ENCODE measurements around the gene BBS2.
"Not testable (repeated sequence)": the region's sequence is repeated elsewhere in the genome, so short reads cannot be mapped to it uniquely, and the experiment has no call there.

BBS2 gene

DNA sequence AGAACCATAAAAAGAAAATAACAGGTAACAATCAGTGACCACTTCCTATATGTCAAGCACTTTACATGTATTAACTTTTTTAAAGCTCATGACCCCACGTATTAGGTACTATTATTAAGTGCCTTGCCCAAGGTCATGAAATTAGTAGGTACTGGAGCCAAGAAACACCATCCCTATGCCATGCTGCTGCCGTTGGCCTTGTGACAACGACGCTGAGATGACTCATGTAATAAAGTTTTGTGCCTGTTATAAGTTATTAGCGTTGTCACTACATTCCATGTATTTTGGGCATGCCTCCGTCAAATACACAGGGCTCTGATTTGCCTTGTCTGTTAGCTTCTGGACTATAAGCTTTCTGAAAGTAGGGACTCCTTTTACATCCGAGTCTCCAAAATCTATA is 1.4 kb downstream of the BBS2 start:
- no peak for DNase-seq

DNA sequence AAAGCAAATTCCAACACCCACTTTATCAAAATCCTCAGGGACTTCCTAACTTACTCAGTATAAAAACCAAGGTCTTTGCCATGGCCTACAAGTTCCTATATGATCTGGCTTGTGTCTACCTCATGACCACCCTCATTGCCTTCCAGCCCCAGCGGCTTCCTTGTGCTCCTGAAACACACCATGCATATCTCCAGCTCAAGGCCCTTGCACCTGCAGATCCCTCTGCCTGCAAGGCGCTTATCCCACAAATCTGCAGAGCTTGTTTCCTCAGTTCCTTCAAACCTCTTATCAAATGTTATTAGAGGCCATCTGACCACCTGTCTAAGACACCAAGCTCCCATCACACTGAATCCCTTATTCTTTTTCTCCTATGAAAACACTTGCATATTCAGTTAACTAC is 2.6 kb downstream of the BBS2 start:
- no peak for DNase-seq

DNA sequence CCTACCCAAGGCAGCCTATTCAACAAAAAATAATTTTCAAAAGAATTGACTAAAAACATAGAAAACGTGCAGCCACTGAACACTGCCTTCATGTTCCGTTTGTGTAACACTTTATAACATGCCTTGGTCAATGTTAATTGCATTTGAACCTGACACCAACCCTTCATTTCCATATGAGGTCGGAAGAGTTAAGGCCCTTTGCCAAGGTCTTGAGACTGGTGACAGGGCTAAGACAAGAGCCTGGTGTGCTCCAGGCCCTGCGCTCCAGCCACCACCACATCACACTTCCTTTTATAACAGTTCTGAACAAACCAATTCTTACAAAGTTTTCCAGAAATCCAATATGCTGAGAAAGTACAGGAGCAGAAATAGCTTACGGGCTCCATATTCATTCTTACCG is 4.2 kb downstream of the BBS2 start:
- DNase-seq: no peak

DNA sequence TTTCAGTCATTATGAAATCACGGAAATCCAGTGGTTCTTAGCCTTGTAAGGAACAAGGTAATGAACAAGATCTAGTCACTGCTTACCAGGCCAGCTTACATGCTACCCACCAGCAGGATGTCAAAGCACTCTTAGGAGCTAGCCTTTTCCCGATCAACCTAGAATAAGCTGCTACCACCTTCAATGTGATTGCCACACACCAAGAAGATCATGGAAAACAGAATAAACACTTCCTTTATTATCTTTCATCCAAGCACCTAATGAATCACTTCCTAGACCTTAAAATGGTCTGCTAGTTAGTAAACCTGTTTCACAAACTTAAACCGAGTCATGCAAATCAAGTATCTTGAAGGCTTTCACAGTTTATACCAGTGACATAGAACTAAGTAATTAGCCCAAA is 5.0 kb downstream of the BBS2 start:
- no peak for DNase-seq

DNA sequence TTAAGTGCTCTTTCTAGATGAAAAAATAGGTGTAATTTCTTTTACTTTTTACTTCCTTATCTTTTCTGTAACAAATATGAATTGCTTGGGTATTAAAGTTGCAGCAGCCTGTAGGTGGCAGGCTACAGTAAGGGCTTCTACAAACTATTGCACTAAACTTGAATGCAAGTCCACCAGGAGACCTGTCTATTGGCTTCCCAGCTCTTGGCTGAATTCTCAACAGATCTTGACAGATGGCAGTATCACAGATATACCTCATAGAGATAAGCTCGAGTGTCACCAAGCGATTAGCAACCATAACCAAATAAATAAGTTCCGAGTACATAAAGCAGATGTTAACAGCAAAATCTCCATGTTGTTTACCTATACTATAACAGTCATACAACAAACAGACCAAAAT is 5.9 kb downstream of the BBS2 start:
- peak; percentile 42 for DNase-seq

DNA sequence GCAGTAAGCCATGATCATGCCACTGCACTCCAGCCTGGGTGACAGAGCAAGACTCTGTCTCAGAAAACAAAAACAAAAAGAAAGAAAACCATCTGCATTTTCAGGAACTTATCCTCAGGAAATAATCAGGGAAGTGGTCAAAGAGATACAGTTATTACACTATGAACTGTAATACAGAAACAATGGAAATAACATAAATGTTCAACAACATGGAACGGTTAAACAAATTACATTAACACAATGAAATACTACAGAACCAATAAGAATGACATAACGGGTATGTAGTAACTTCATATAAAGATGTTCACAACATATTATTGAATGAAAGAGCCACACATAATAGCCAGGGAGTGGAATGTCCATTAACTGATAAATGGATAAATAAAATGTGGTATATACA is 6.7 kb downstream of the BBS2 start:
- no peak for DNase-seq

DNA sequence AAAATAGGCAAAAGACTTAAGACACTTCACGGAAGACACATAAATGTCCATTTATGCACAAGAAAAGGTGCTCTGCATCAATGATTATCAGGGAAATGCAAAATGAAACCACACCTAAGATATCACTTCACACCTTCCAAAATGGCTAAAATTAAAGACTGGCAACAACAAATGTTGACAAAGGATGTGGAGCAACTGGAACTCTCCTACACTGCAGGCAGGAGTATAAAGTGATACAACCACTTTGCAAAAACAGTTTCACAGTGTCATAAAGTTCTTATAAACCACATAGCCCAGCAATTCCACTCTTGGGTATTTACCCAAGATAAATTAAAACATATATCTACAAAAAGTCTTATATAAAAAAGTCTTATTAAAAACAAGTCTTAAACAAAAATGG is 7.8 kb downstream of the BBS2 start:
- no peak for DNase-seq

DNA sequence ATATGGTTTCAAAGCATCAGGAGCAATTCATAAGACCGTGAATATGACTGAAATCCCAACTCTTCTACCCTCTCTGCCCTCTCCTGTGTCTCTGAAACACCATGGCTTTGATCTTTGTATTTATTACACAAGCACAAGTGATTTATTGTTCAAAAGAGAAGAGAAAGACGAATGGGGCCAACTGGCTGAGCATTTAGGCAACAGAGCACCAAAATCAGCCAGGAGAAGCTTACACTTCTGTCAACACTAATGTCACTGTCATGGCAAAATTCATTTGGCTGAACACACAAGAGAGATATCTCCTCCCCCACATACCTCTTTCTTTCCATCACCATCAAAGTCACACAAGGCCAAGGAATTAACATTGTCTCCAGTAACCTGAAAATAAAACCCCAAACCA is 9.3 kb downstream of the BBS2 start:
- no peak for DNase-seq

DNA sequence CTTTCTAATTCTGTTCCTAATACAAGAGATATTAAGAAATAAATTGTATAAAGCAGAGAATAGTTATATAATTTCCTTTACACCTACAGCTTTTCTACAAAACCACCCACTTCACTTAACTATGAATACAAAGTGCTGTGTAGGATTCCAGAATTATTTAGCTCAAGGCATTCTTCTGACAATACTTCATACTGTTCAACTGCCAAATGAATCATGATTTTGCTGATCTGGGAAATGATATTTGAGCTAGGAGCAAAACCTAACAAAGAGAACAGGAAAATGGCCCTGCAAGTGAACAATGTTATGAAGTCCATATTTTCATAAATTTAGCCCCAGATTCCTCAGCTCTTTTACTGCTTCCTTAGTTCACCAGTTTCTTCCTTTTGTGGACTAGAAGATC is 12.9 kb downstream of the BBS2 start:
- DNase-seq: no peak

DNA sequence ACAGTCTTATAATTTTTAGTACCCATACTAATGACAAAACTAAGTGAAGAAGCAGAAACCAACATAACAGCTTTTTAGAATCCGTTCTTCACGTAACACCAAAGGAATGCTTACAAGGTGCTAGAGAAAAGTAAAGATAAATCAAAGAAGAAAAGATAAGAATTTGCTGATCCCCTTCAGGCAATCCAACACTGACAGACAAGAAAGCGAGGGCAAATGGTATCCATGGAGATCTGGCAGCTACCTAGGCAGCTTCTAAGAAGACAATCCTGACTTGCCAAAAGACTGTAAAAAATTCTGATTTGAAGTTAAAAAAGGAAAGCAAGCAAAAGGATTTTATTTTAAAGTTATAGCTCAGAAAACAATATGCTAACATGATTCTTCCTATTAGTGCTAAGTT is 14.6 kb downstream of the BBS2 start:
- no peak for DNase-seq

DNA sequence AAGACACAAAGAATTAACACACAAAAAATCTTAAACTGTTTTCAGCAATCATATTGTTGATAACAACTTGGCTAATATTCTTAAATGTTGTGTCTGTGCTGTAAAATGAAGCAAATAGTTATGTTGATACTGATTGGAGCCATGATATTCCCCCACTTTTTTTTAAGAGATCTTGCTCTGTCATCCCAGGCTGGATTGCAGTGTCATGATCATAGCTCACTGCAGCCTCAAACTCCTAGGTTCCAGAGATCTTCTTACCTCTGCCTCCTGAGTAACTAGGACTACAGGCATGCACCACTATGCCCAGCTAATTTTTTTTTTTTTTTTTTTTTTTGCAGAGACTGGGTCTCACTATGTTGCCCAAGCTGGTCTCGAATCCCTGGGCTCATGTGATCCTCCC is 26.0 kb downstream of the BBS2 start:
- no peak for DNase-seq

DNA sequence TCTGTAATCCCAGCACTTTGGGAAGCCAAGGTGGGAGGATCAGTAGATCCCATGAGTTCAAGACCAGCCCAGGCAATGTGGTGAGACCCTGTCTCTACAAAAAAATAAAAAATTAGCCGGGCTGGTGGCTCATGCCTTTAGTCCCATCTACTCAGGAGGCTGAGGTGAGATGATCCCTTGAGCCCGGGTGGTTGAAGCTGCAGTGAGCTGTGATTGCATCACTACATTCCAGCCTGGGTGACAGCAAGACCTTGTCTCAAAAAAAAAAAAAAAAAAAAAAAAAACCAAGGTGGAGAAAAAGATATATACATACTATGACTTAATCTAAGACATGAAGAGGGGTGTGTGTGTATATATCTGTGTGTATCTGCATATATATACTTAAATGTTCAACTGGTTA is 26.7 kb downstream of the BBS2 start:
- DNase-seq: no peak

DNA sequence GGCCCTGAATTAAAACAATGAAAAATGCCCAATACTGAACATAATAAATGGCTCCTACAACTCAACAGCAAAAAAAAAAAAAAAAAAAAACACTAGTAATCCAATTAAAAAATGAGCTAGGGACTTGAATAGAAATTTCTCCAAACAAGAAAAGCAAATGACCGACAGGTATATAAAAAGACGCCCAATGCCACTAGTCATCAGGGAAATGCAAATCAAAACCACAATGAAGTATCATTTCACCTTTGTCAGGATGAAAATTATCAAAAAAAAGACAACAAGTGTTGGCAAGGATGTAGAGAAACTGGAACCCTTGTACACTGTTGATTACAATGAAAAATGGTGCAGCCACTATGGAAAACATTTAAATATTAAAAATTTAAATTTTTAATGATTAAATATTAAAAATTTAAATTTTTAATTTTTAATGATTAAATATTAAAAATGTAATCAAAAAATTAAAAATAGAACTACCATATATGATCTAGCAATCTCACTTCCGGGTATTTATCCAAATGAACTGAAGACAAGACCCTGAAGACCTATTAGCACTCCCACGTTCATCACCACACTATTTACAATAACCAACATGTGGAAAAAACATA is 28.1 kb downstream of the BBS2 start:
- no peak for DNase-seq

DNA sequence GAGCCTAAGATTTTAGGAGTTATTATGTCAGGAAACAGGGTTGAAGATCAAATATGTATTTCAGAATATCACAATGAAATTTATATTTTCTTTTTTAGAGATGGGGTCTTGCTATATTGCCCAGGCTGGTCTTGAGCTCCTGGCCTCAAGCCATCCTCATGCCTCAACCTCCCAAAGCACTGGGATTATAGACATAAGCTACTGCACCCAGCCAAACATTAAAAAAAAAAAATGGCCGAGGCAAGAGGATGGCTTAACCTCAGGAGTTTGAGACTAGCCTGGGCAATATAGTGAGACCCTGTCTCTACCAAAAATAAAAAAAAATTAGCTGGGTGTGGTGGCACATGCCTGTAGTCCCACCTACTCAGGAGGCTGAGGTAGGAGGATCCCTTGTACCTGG is 31.0 kb downstream of the BBS2 start:
- DNase-seq: not testable (repeated sequence)

DNA sequence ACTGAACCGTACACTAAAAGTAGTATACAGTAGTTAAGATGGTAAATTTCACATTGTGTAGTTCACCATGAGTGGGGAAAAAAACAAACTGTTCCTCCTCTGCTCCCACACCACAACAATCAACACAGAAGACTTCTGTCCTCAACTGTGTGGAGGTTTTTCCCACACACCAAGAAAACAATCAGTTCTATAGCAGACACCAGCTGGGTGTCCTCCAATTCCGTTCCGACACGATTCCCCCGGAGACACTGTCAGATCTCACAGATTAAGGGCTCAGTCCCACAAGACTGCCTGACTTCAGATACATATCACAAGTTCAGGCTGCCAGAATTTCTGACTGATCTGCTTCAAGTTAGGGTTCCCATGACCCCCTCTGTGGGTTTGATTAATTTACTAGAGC is 31.8 kb downstream of the BBS2 start:
- no peak for DNase-seq

DNA sequence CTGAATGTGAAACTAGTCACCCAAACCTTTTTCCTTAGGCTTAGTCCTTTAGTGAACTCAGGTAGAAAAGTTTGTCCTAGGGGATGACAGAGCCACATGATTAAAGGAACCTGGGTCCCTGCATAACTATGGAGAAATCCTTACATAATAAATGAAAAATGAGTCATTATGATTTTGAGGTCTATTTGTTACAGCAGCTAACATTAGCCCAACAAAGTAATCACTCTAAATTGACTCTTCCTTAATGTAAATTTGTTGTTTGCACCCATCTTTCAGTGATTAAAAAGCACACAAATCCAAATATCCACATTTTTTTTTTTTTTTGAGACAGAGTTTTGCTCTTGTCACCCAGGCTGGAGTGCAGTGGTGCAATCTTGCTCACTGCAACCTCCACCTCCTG is 36.4 kb downstream of the BBS2 start:
- DNase-seq: no peak

DNA sequence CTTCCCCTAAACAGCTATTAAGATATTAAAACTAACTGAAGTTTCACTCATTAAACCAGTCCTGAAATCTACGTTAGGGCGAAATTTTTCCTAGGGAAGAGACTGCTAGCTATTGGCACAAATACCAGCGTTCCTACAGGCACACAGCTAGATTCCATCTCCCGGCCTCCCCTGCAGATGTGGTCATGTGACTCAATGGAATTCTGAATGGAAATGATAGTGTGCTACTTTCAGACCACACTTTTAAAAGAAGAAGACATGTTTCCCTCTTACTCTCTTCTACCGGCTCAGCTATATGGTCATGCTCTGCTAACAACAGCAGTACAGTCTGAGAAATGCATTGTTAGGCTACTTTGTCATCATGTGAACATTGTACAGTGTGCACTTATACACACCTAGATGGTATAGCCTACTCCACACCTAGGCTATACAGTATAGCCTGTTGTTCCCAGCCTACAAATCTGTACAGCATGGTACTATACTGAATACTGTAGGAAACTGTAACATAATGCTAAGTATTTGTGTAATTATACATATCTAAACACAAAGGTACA is 37.1 kb downstream of the BBS2 start:
- DNase-seq: no peak

DNA sequence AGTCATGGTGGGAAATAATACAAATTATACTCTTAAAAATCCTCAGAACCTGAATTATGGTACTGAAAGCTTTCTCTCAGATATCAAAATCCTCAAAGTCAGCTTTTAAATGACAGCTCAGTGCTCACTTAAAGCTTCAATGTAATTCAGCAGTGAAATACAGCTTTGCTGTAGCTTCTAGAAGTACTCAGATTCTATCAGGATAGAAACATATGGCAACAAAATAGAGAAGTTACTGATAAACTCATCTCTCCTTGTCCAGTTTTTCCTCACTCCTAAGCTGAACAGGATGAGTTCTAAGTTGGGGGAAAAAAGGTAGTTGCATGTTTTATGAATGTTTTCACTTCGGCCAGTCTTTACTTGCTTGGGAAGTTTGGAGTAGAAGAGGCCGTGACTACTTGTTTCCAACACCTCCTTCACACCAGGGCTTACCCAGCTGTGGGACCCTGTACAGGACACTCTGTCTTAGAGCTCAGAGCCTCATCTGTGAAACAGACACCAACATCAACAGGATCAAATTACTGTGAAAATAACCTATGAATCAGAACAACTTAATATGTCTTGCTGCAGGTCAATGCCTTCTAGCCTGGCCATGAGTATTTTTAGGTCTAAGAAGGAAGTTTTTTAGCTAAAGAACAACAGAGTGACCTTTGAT is 38.2 kb downstream of the BBS2 start:
- DNase-seq: no peak

DNA sequence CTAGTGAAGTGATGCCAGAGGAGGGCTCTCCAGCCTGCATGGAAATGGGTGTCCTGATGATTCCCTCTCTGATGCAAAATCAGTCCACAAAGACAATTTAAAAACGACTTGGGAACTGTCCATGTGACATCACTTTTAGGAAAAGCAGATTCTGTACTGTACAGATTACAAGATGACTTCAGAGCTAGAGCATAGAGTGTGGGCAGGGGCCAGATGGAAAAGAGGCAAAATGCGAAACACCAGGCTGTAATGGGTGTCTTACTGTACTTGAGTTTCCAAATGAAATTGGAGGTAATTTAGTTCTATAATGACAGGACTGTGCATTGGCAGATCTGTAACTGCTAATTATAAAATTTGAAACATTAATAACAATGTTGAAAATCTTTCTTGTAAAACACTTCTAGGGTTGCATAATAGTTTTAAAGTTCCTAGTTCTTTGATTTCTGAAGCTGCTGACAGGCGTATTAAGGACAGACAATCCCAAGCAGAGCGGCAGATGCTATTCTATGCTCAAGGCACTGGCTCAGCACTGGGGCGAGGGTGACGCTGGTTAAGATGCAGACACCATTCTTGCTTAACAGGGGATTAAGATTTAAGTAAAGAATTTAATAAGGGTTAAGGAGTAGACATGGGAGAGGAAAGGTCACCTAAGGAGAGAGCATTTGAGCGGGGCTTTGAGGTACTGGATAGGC is 38.9 kb downstream of the BBS2 start:
- DNase-seq: no peak

DNA sequence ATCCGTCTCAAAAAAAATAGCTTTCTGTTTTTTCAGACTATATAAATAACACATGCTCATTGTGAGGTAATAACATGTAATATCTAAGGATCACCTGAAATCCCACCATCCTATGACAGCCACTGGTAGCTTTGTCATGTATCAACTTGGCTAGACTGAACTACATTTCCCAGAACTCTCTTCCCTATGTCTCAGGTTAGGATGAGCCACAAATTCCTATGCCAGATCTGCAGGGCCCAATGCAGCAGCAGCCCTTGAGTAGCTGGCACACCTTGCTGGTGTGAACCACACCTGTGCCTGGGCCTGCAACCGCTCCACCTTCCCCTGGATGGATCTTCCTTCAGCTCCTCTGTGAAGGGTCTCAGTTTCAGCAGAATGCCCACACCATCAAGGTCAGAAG is 40.4 kb downstream of the BBS2 start:
- DNase-seq: no peak

DNA sequence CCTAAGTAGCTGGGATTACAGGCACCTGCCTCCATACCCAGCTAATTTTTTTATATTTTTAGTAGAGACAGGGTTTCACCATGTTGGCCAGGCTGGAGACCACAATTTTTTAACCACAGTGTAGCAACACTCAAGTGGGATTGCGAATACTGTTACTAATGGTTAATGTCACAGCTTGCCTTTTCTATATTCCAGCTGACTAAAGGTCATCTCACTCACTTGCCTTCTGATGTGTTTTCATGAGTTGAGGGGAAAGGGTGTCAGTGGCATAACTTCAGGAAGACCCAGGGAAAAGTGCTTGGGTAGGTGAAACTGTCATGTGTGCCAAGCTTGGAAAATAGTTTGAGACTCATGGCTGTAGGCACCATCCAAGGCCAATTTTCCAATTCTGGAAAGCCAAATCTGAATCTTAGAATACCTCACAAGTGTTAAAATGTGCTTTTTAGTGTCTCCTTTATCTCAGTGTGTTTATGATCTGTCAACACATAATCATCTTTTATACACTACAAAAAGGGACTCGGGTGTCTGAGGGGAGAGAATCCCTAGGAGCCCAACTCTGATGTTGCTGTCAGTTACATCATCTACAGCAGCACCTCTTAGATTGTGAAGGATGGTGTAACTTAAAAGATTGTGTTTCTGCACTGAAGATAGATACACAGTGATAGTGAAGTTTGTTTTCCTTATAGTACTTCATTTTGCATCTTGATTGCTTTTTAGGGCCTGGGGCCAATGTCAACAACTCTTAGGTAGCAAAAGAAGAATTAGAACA is 41.4 kb downstream of the BBS2 start:
- no peak for DNase-seq

DNA sequence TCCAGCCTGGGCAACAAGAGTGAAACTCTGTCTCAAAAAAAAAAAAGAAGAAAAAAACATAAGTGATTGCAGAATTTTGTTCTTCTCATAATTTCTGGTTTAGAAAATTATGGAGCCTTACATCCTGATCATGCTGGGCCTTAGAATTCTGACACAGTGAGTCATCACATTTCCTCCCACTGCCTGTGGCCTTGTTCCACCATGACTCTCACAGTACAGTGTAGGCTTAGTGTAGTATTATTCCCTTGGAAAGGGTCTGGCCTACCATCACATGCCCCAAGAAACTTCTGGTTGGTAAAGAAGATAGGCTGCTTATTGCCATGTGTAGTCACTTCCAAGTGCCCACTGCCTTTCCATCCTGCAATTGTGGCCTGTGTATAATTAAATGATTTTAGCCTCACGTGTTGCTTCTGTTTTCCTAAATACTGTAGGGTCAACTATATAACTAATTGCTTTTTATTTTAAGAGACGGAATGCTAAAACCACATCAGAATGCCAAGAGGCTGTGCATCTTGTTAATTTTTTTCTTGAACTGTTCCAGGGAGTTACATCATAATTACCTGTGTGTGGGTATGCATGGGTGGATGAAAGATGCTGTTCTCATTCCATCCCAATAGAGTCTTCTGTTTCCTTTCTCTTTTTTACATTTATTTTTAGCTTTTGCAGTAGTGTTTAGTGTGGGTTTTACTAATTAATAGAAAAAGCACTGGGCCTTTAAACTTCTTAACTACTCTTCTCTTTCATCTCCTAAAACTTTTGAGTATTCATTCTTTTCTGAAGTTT is 42.5 kb downstream of the BBS2 start:
- peak; percentile 11 for DNase-seq

DNA sequence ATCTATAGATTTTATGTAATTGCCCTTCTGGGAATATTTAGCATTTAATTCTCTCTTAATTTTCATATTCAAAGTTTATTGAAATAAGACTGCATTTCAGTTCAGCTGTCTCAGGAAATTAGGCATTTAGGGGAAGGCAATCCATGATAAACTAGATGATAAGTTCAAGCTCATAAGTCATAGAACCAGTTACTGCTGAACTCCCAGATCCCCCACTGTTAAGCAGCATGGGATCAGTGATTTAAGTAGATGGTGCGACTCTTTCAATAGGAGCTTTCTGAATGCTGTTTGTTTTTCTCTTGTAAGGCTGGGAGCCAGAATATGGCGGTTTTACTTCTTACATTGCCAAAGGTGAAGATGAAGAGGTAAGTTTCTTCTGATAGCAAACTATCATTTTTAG is 44.6 kb downstream of the BBS2 start:
- no peak for DNase-seq
